ENCODE measurements around the gene CSF2RB. TPM values are rescaled to one million over a fixed set of nuclear protein-coding genes. Genes with fewer than 3 reads are reported as not detected.

CSF2RB gene
- total and polyA plus RNA-seq, 5 donors: 0.75 to 2.6 (median 2.0) TPM

GRCh38 chr22:36872866-36873498 is 40.4 kb upstream of the CSF2RB start:
- no peak for DNase-seq
- Histone ChIP-seq H3K27me3 (ENCODE audit: control insufficient read depth, insufficient read depth) (no peaks in the 10 kb centered on the region), H3K9me3 (ENCODE audit: control insufficient read depth, low read length) (no peaks in the 10 kb centered on the region), H3K27ac (ENCODE audit: low read length) (no peak overlapping the region), H3K4me3 (ENCODE audit: low read length) (no peak overlapping the region), H3K4me1 (ENCODE audit: control insufficient read depth, insufficient read depth, low read length) (no peaks in the 10 kb centered on the region)
- 95% methylated on average over 2 of the region's 2 CpGs for WGBS
- ATAC-seq: no peak
- intact Hi-C loops (cut with DNase I): loop anchor here in 1 of 4 donors (10.0 kb wide), 1 partner anchor 102 kb away; no protein-coding TSS in a partner anchor

GRCh38 chr22:36873614-36874308 is 39.7 kb upstream of the CSF2RB start:
- peak in 1 of 3 donors; percentile 55 for DNase-seq
- no peaks in the 10 kb centered on the region for H3K9me3 ChIP-seq (ENCODE audit: control insufficient read depth, low read length)
- 42% methylated on average over 6 of the region's 6 CpGs for WGBS
- no peaks in the 10 kb centered on the region for H3K4me1 ChIP-seq (ENCODE audit: control insufficient read depth, insufficient read depth, low read length)
- H3K27ac ChIP-seq (ENCODE audit: low read length): peak overlapping the region; percentile 8
- H3K27me3 ChIP-seq (ENCODE audit: control insufficient read depth, insufficient read depth): no peaks in the 10 kb centered on the region
- ATAC-seq: peak; percentile 79 to 89
- intact Hi-C loops (cut with DNase I): loop anchor here in 1 of 4 donors (10.0 kb wide), 1 partner anchor 101 kb away; no protein-coding TSS in a partner anchor
- no peak overlapping the region for H3K4me3 ChIP-seq (ENCODE audit: low read length)

- Histone ChIP-seq H3K4me3 (ENCODE audit: low read length) (no peak overlapping the region), H3K27me3 (ENCODE audit: control insufficient read depth, insufficient read depth) (no peaks in the 10 kb centered on the region), H3K4me1 (ENCODE audit: control insufficient read depth, insufficient read depth, low read length) (no peaks in the 10 kb centered on the region), H3K9me3 (ENCODE audit: control insufficient read depth, low read length) (no peaks in the 10 kb centered on the region), H3K27ac (ENCODE audit: low read length) (peak overlapping the region; percentile 8)
- no peak for DNase-seq
- ATAC-seq: no peak
- 58% methylated on average over 2 of the region's 2 CpGs for WGBS
- intact Hi-C loops (cut with DNase I): loop anchor here in 1 of 4 donors (10.0 kb wide), 1 partner anchor 100 kb away; no protein-coding TSS in a partner anchor
Measured at GRCh38 chr22:36874309-36874696, 39.1 kb upstream of the CSF2RB start.

GRCh38 chr22:36874736-36875135 is 38.7 kb upstream of the CSF2RB start:
- no peak for ATAC-seq
- H3K27ac ChIP-seq (ENCODE audit: low read length): no peak overlapping the region
- no peaks in the 10 kb centered on the region for H3K4me1 ChIP-seq (ENCODE audit: control insufficient read depth, insufficient read depth, low read length)
- no peak overlapping the region for H3K4me3 ChIP-seq (ENCODE audit: low read length)
- H3K27me3 ChIP-seq (ENCODE audit: control insufficient read depth, insufficient read depth): no peaks in the 10 kb centered on the region
- intact Hi-C loops (cut with DNase I): loop anchor here in 1 of 4 donors (10.0 kb wide), 1 partner anchor 100 kb away; no protein-coding TSS in a partner anchor
- 80% methylated on average over 9 of the region's 9 CpGs for WGBS
- DNase-seq: no peak
- H3K9me3 ChIP-seq (ENCODE audit: control insufficient read depth, low read length): no peaks in the 10 kb centered on the region

DNA sequence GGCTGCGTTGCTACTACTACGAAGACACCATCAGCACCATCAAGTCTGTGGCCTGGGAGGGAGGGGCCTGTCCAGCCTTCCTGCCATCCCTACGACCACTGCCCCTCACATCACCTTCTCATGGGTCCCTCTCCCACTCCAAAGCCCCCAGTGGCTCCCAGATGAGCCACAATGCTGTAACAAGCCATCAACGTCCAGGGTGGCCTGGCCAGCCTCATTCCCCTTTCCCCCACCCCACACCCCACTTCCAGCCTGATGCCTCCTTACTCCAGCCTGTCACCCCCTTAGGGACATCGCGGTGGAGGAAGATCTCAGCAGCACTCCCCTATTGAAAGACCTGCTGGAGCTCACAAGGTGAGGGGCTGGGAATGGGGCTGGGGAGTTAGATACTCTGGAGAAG is 37.7 kb upstream of the CSF2RB start:
- no peaks in the 10 kb centered on the region for H3K27me3 ChIP-seq (ENCODE audit: control insufficient read depth, insufficient read depth)
- no peak for ATAC-seq

GRCh38 chr22:36879775-36880174 is 33.7 kb upstream of the CSF2RB start:
- Histone ChIP-seq H3K9me3 (ENCODE audit: control insufficient read depth, low read length) (no peaks in the 10 kb centered on the region), H3K27me3 (ENCODE audit: control insufficient read depth, insufficient read depth) (no peaks in the 10 kb centered on the region), H3K4me3 (ENCODE audit: low read length) (no peak overlapping the region), H3K27ac (ENCODE audit: low read length) (no peak overlapping the region), H3K4me1 (ENCODE audit: control insufficient read depth, insufficient read depth, low read length) (no peaks in the 10 kb centered on the region)
- peak in 1 of 2 donors; percentile 65 for ATAC-seq
- intact Hi-C loops (cut with DNase I): loop anchor here in 2 of 4 donors (10.0 kb wide), 2 partner anchors 65 to 95 kb away; no protein-coding TSS in a partner anchor
- no peak for DNase-seq
- 67% methylated on average over 7 of the region's 7 CpGs for WGBS

More for the DNA sequence above, 37.7 kb upstream of the CSF2RB start:
- Histone ChIP-seq H3K4me1 (ENCODE audit: control insufficient read depth, insufficient read depth, low read length) (no peaks in the 10 kb centered on the region), H3K9me3 (ENCODE audit: control insufficient read depth, low read length) (no peaks in the 10 kb centered on the region), H3K27ac (ENCODE audit: low read length) (no peak overlapping the region), H3K4me3 (ENCODE audit: low read length) (no peak overlapping the region)
- 80% methylated on average over 6 of the region's 6 CpGs for WGBS
- no peak for DNase-seq
- intact Hi-C loops (cut with DNase I): loop anchor here in 1 of 4 donors (10.0 kb wide), 1 partner anchor 99 kb away; no protein-coding TSS in a partner anchor

DNA sequence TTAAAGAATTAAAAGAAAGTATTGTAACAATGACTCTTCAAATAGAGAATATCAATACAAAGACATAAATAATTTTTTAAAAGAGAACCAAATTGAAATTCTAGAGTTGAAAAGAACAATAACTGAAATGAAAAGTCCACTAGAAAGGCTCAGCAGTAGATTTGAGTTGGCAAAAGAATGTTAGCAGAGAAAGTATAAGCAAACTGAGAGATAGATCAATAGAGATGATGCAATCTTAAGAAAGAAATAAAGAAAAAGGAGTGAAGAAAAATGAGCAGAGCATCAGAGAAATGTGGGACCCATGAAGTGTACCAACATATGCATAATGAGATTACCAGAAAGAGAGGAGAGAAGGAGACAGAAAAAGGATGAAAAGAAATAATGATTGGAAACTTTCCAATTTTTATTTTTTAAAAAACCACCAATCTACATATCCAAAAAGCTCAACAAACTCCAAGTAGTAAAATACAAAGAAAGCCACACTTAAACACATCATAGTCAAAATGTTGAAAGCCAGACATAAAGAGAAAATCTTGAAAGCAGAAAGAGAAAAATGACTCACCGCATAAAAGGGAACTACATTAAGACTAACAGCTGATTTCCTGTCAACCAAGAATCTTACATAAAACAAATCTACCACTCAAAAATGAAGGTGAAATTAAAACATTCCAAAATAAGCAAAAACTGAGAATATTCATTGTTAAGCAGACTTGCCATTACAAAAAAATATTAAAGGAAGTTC is 31.8 kb upstream of the CSF2RB start:
- no peak overlapping the region for H3K27ac ChIP-seq (ENCODE audit: low read length)
- no peak for ATAC-seq
- WGBS: 87% methylated on average over 1 of the region's 1 CpG

DNA sequence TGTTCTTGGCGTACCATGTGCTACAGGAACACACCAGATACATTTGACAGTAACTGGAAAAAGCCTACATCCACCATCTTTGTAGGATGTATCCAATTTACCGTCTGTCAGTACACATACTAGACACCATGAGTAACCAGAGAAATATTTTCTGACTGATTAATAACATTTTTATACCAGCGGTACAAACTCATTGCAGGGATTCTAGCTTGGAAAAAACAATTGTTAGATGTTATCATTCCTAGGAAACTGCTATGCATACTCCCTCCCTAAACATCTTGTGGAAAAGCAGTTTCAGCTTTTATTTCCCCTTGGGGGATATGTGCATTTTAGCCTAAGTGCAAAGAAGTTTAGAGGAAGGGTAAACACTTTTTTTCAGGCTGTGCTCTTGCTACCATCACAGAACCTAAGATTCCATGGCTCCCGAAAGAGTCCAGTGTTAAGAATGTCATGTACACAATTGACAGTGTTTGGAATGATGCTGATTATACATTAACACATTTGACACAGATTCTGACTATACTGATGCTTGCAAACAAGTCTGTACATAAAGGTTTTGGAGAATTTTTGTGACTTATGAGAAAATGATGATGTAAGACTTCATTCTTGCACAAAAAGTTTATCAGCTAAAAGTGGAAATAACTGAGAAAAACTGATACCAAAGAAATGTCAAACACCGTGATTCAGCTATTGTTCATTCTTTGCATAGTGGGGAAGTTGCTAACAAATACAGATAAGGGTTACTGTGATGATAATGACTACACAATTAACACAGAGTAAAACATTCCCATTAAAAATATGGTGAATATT is 28.9 kb upstream of the CSF2RB start:
- Histone ChIP-seq H3K9me3 (ENCODE audit: control insufficient read depth, low read length) (no peaks in the 10 kb centered on the region), H3K27ac (ENCODE audit: low read length) (no peak overlapping the region), H3K4me1 (ENCODE audit: control insufficient read depth, insufficient read depth, low read length) (no peaks in the 10 kb centered on the region), H3K27me3 (ENCODE audit: control insufficient read depth, insufficient read depth) (no peaks in the 10 kb centered on the region), H3K4me3 (ENCODE audit: low read length) (no peak overlapping the region)
- peak in 1 of 2 donors; percentile 55 for ATAC-seq
- 50% methylated on average over 5 of the region's 5 CpGs for WGBS
- intact Hi-C loops (cut with DNase I): loop anchor here in 1 of 4 donors (10.0 kb wide), 1 partner anchor 60 kb away; no protein-coding TSS in a partner anchor
- DNase-seq: no peak

More for the DNA sequence above, 31.8 kb upstream of the CSF2RB start:
- intact Hi-C loops (cut with DNase I): loop anchor here in 1 of 4 donors (10.0 kb wide), 1 partner anchor 63 kb away; no protein-coding TSS in a partner anchor
- Histone ChIP-seq H3K4me1 (ENCODE audit: control insufficient read depth, insufficient read depth, low read length) (no peaks in the 10 kb centered on the region), H3K27me3 (ENCODE audit: control insufficient read depth, insufficient read depth) (no peaks in the 10 kb centered on the region), H3K9me3 (ENCODE audit: control insufficient read depth, low read length) (no peaks in the 10 kb centered on the region), H3K4me3 (ENCODE audit: low read length) (no peak overlapping the region)
- no peak for DNase-seq

DNA sequence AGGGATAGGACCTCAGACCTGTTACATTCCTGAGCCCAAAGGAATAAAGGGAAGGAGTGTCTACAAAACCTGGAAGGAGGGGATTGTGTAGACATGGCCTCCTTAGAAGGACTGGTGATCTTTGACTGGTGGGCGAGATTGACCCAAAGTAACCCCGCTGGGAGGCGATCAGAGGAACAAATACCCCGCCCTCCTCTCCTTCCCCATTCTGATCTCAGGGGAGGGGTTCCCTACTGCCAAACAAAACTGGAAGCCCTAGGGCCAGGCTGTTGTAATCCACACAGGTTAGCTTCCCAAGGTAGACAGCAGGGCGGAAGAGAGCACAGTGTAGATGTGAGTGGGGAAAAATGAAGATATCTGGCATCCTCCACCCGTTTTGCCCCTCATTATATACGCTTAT is 28.0 kb upstream of the CSF2RB start:
- DNase-seq (no peak), ATAC-seq (peak; percentile 41 to 53)
- Histone ChIP-seq H3K4me3 (ENCODE audit: low read length) (no peak overlapping the region), H3K27me3 (ENCODE audit: control insufficient read depth, insufficient read depth) (no peaks in the 10 kb centered on the region), H3K9me3 (ENCODE audit: control insufficient read depth, low read length) (no peaks in the 10 kb centered on the region), H3K4me1 (ENCODE audit: control insufficient read depth, insufficient read depth, low read length) (no peaks in the 10 kb centered on the region), H3K27ac (ENCODE audit: low read length) (no peak overlapping the region)
- intact Hi-C loops (cut with DNase I): loop anchor here in 1 of 4 donors (10.0 kb wide), 1 partner anchor 59 kb away; no protein-coding TSS in a partner anchor
- 78% methylated on average over 7 of the region's 7 CpGs for WGBS

DNA sequence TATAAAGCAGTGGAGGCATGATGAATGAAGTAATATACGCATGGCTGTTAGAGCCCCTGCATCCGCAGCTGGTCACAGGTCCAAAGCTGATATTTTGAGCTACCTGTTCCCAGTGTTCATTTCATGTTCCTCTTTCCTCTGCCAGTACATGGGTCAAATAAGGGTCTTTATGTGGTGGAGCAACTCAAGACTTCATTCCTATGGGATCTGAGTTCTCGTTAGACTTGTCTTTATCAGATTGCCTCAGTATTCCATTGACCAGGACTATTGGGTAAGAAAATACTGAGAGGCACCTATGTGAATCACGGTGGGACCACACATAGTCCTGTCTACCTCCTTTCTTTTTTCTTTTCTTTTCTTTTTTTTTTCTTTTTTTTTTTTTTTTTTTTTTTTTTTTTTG is 27.4 kb upstream of the CSF2RB start:
- Histone ChIP-seq H3K4me1 (ENCODE audit: control insufficient read depth, insufficient read depth, low read length) (no peaks in the 10 kb centered on the region), H3K27me3 (ENCODE audit: control insufficient read depth, insufficient read depth) (no peaks in the 10 kb centered on the region), H3K4me3 (ENCODE audit: low read length) (no peak overlapping the region), H3K9me3 (ENCODE audit: control insufficient read depth, low read length) (no peaks in the 10 kb centered on the region), H3K27ac (ENCODE audit: low read length) (no peak overlapping the region)
- DNase-seq: no peak
- intact Hi-C loops (cut with DNase I): loop anchor here in 1 of 4 donors (10.0 kb wide), 1 partner anchor 59 kb away; no protein-coding TSS in a partner anchor
- WGBS: 89% methylated on average over 4 of the region's 4 CpGs
- ATAC-seq: no peak

Data from right cardiac atrium (tissue), 5 donors.